22Rv1 (cell line): ENCODE results near the gene VGLL4.

Experiments used
- CTCF ChIP-seq: fragments of 450-650 bp; IDR thresholded peaks from 2 replicates; pipeline ENCODE4 v1.5.1; 2017; ENCODE audit warnings: mild to moderate bottlenecking
- ZFX ChIP-seq: fragments of 450-650 bp; IDR thresholded peaks from 2 replicates; pipeline ENCODE4 v1.6.1; 2017; ENCODE audit warnings: antibody characterized with exemption, borderline replicate concordance

GRCh38 chr3:11563159-11563864 is 80.4 kb downstream of the VGLL4 start:
- TF ChIP-seq CTCF: no peak
- no peak for TF ChIP-seq ZFX
